Right lobe of liver (tissue), 4 donors: Measurements from ENCODE around the gene GPR180.

Experiments used
- CTCF ChIP-seq, 4 donors: fragments of 200-600 bp in 3 of 4; fragments of 450-650 bp in 1 of 4; IDR thresholded peaks; one replicate each; pipeline versions ENCODE4 v1.5.1 to v1.8.0; 2016 to 2022; ENCODE audit warnings: antibody characterized with exemption in 4 of 4, mild to moderate bottlenecking in 2 of 4
- POLR2A ChIP-seq: fragments of 450-650 bp; IDR thresholded peaks from one replicate; pipeline ENCODE4 v1.6.1; 2017; ENCODE audit warnings: antibody characterized with exemption, mild to moderate bottlenecking
- donor health status: DM: no; HTN: no; CAD: no.
- donor health status: DM: no; HTN: no; CAD: no.
- donor health status: DM: no; HTN: yes; CAD: no.

GRCh38 chr13:94595001-94595949 lies 6.4 kb upstream of the GPR180 start:
- TF ChIP-seq POLR2A (no peak), CTCF (IDR thresholded peaks at IDR 0.05) (no peak)
